K562 (cell line): ENCODE data around the gene PI4KA. TPM values are rescaled to one million over a fixed set of nuclear protein-coding genes. Genes with fewer than 3 reads are reported as not detected.
A peak's percentile ranks its signal among the peaks of the same experiment; 100 is the strongest.

ENCODE experiments used
- ARNT ChIP-seq, 2 experiments: fragments of 450-650 bp; IDR thresholded peaks; 2 replicates each; pipeline ENCODE4 v1.6.1; 2016; ENCODE audit warnings: mild to moderate bottlenecking in 1 of 2
- BCOR ChIP-seq: fragments of 450-650 bp; IDR thresholded peaks from 2 replicates; pipeline ENCODE4 v1.6.1; 2016
- C11orf30 ChIP-seq: fragments of 450-650 bp; IDR thresholded peaks from 2 replicates; pipeline ENCODE4 v1.6.1; 2016; ENCODE audit warnings: low read depth, mild to moderate bottlenecking
- EWSR1 ChIP-seq: fragments of 450-650 bp; IDR thresholded peaks from 2 replicates; pipeline ENCODE4 v1.6.1; 2018; ENCODE audit warnings: borderline replicate concordance, mild to moderate bottlenecking, low read depth, moderate library complexity; ENCODE audit not compliant: partially characterized antibody
- FOS ChIP-seq: IDR thresholded peaks from 3 replicates; pipeline ENCODE4 v1.6.1; 2011; ENCODE audit not compliant: insufficient read length; ENCODE audit errors: extremely low read depth
- FOSL1 ChIP-seq: fragments of 200-800 bp; sonication (Bioruptor generic); conservative IDR thresholded peaks from 2 replicates; pipeline ENCODE4 v1.6.1; 2016; ENCODE audit warnings: missing genetic modification characterization, missing compliant biosample characterization
- FOXA3 ChIP-seq, 2 experiments: fragments of 450-650 bp in 1 of 2; sonication (generic) in 1 of 2; formaldehyde crosslinking; IDR thresholded peaks in 1 of 2; conservative IDR thresholded peaks in 1 of 2; 2 replicates each; pipeline versions ENCODE4 v1.4.0 to v1.8.0; 2020 to 2022; ENCODE audit warnings: mild to moderate bottlenecking in 2 of 2, missing genetic modification reagents in 1 of 2
- GATA2 ChIP-seq: sonication (generic); formaldehyde crosslinking; IDR thresholded peaks from 2 replicates; pipeline ENCODE4 v1.4.0; 2020; ENCODE audit warnings: mild to moderate bottlenecking, missing genetic modification reagents
- HDGF ChIP-seq: fragments of 450-650 bp; IDR thresholded peaks from 2 replicates; pipeline ENCODE4 v1.6.1; 2016
- JUN ChIP-seq, 2 experiments: sonication (generic) in 1 of 2; formaldehyde crosslinking in 1 of 2; IDR thresholded peaks; 2 replicates each; pipeline versions ENCODE4 v1.6.1 to v1.8.0; 2012 to 2022; ENCODE audit warnings: borderline replicate concordance in 2 of 2, mild to moderate bottlenecking in 2 of 2, improper control_type of control experiment in 1 of 2, low read depth in 1 of 2, low read length in 1 of 2, missing genetic modification reagents in 1 of 2
- LCOR ChIP-seq: sonication (generic); formaldehyde crosslinking; IDR thresholded peaks from 2 replicates; pipeline ENCODE4 v1.8.0; 2022; ENCODE audit warnings: mild to moderate bottlenecking, missing genetic modification reagents
- MECOM ChIP-seq: fragments of 250-450 bp; sonication (Bioruptor Pico); IDR thresholded peaks from 2 replicates; pipeline ENCODE4 v1.8.0; 2022; ENCODE audit warnings: inconsistent platforms
- SMARCC2 ChIP-seq: fragments of 450-650 bp; IDR thresholded peaks from 2 replicates; pipeline ENCODE4 v1.6.1; 2017; ENCODE audit warnings: antibody characterized with exemption, moderate library complexity, mild to moderate bottlenecking, low read depth
- SRSF9 ChIP-seq: fragments of 200-400 bp; formaldehyde crosslinking; IDR thresholded peaks from 2 replicates; pipeline ENCODE4 v1.6.1; 2017; ENCODE audit warnings: low read depth, low read length, borderline replicate concordance
- STAT5A ChIP-seq: IDR thresholded peaks from 2 replicates; pipeline ENCODE4 v1.6.1; 2012; ENCODE audit warnings: low read length, inconsistent platforms, borderline replicate concordance
- TARDBP ChIP-seq: fragments of 450-650 bp; IDR thresholded peaks from 2 replicates; pipeline ENCODE4 v1.6.1; 2016
- ZEB2 ChIP-seq: fragments of 450-650 bp; IDR thresholded peaks from 2 replicates; pipeline ENCODE4 v1.6.1; 2016
- ZFP36 ChIP-seq: fragments of 150-350 bp; IDR thresholded peaks from 2 replicates; pipeline ENCODE4 v1.6.1; 2018; ENCODE audit warnings: low read length, low read depth; ENCODE audit not compliant: partially characterized antibody
- ZKSCAN3 ChIP-seq: fragments of 250-450 bp; sonication (Bioruptor Pico); IDR thresholded peaks from 2 replicates; pipeline ENCODE4 v1.4.0; 2020
- ZNF253 ChIP-seq: fragments of 250-450 bp; sonication (Bioruptor Pico); conservative IDR thresholded peaks from 2 replicates; pipeline ENCODE4 v1.6.1; 2021; ENCODE audit warnings: mild to moderate bottlenecking
- ZNF408 ChIP-seq: fragments of 250-450 bp; sonication (Bioruptor Pico); IDR thresholded peaks from 2 replicates; pipeline ENCODE4 v1.4.0; 2020; ENCODE audit warnings: low read depth, mild to moderate bottlenecking, moderate library complexity
- polyA plus RNA-seq, 8 experiments: library from polyadenylated mRNA; depleted of rRNA in 4 of 8; stranded (reverse) in 5 of 8; unstranded in 3 of 8; fragments of >200 nt; fragmentation: Nextera tagmentation in 2 of 8; fragmentation: Illumina TruSeq in 1 of 8; extraction: Ambion mirVana in 2 of 8; extraction: Trizol in 1 of 8; gene quantifications; 2 replicates each; pipeline versions ENCODE4 v1.2.1 to v1.2.3, GENCODE V29; 2011 to 2014; ENCODE audit warnings: inconsistent platforms in 1 of 8, missing spikeins in 1 of 8
- total RNA-seq, 7 experiments: library from RNA; depleted of rRNA in 6 of 7; stranded (reverse); fragments of >200 nt in 6 of 7; fragmentation: Illumina TruSeq in 2 of 7; extraction: Trizol in 2 of 7; gene quantifications; 2 replicates each; pipeline versions ENCODE4 v1.2.1 to v1.2.3, GENCODE V29; 2011 to 2021; ENCODE audit warnings: low replicate concordance in 1 of 7
- TF ChIP-seq, protein P1 (sequence below): sonication (generic); formaldehyde crosslinking; IDR thresholded peaks from 2 replicates; pipeline ENCODE4 v1.8.1; 2023; ENCODE audit warnings: mild to moderate bottlenecking, missing genetic modification reagents
- TF ChIP-seq, protein P2 (sequence below): fragments of 450-650 bp; conservative IDR thresholded peaks from 2 replicates; pipeline ENCODE4 v1.6.1; 2016; ENCODE audit warnings: missing genetic modification characterization, low read depth, mild to moderate bottlenecking, control low read depth, missing compliant biosample characterization
- TF ChIP-seq, protein P3 (sequence below), 2 experiments: fragments of 450-650 bp in 1 of 2; sonication (generic) in 1 of 2; formaldehyde crosslinking in 1 of 2; IDR thresholded peaks in 1 of 2; conservative IDR thresholded peaks in 1 of 2; 2 replicates each; pipeline versions ENCODE4 v1.6.1 to v1.8.1; 2016 to 2023; ENCODE audit warnings: mild to moderate bottlenecking in 2 of 2, moderate library complexity in 2 of 2, inconsistent platforms in 1 of 2, missing genetic modification reagents in 1 of 2

The PI4KA gene
- total and polyA plus RNA-seq, 9 of the 15 experiments (the other 6 are each of a cell fraction or from before 2014, with no cell fraction given), result 7.3 to 187 (median 84.7) TPM

DNA sequence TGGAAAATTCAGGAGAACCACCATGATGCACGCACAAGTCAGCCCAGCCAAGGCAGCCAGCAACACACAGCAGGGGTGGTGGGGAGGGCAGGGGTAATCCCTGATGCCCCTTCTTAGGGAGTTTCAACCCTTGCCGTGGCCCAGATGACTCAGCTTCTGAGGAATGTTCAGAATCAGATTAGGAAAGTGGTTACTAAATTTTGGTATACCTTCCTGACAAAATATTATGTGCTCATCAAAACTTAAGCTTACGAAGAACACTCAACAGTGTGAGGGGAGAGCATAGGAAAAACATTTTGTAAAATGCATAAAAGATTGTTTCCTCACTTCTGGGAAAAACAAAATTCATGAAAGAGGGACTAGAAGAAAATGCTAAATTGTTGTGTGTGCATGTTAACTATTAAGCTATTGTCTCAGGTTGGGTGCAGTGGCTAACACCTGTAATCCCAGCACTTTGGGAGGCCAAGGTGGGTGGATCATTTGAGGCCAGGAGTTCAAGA is 52.6 kb downstream of the PI4KA start (continued):
- 0 out of 2 replicates have a peak, but pooled peaks have one; percentile 7 for TF ChIP-seq GATA2 (CRISPR knock-in tag)
- TF ChIP-seq, protein P1, sequence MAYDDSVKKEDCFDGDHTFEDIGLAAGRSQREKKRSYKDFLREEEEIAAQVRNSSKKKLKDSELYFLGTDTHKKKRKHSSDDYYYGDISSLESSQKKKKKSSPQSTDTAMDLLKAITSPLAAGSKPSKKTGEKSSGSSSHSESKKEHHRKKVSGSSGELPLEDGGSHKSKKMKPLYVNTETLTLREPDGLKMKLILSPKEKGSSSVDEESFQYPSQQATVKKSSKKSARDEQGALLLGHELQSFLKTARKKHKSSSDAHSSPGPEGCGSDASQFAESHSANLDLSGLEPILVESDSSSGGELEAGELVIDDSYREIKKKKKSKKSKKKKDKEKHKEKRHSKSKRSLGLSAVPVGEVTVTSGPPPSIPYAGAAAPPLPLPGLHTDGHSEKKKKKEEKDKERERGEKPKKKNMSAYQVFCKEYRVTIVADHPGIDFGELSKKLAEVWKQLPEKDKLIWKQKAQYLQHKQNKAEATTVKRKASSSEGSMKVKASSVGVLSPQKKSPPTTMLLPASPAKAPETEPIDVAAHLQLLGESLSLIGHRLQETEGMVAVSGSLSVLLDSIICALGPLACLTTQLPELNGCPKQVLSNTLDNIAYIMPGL (CRISPR knock-in tag), result 0 out of 2 replicates have a peak, but pooled peaks have one; percentile 23
- peak; percentile 60; the same call in 1 of the 2 replicates for TF ChIP-seq ZEB2
- no peak for TF ChIP-seq EWSR1
- TF ChIP-seq TARDBP, result no peak
- peak; percentile 78 for TF ChIP-seq JUN (IDR thresholded peaks at IDR 0.05; ENCODE audit: borderline replicate concordance, low read depth, low read length)
- peak; percentile 73; the same call in 1 of the 2 replicates for TF ChIP-seq JUN (CRISPR knock-in tag; IDR thresholded peaks at IDR 0.05; ENCODE audit: borderline replicate concordance)
- TF ChIP-seq MECOM (CRISPR knock-in tag), result 0 out of 2 replicates have a peak, but pooled peaks have one; percentile 51
- peak; percentile 72; the same call in 1 of the 2 replicates for TF ChIP-seq LCOR
- 0 out of 4 replicates have a peak, but pooled peaks of 1 of the 2 experiments have one; percentile 66 for TF ChIP-seq FOXA3 (CRISPR knock-in tag; conservative IDR thresholded peaks at IDR 0.05 in 1 of 2, IDR thresholded peaks at IDR 0.05 in 1 of 2)
- TF ChIP-seq BCOR, result no peak
- TF ChIP-seq ZFP36, result peak; percentile 51
- peak; percentile 95 for TF ChIP-seq FOSL1
- TF ChIP-seq ZKSCAN3, result no peak
- no peak for TF ChIP-seq ZNF253
- TF ChIP-seq FOS, result peak; percentile 44
- peak; percentile 76; the same call in 1 of the 2 replicates for TF ChIP-seq SMARCC2
- TF ChIP-seq SRSF9, result no peak
- TF ChIP-seq, protein P2, sequence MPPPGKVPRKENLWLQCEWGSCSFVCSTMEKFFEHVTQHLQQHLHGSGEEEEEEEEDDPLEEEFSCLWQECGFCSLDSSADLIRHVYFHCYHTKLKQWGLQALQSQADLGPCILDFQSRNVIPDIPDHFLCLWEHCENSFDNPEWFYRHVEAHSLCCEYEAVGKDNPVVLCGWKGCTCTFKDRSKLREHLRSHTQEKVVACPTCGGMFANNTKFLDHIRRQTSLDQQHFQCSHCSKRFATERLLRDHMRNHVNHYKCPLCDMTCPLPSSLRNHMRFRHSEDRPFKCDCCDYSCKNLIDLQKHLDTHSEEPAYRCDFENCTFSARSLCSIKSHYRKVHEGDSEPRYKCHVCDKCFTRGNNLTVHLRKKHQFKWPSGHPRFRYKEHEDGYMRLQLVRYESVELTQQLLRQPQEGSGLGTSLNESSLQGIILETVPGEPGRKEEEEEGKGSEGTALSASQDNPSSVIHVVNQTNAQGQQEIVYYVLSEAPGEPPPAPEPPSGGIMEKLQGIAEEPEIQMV (tag), result no peak
- TF ChIP-seq C11orf30, result peak; percentile 77
- TF ChIP-seq, protein P3, sequence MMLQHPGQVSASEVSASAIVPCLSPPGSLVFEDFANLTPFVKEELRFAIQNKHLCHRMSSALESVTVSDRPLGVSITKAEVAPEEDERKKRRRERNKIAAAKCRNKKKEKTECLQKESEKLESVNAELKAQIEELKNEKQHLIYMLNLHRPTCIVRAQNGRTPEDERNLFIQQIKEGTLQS (IDR thresholded peaks at IDR 0.05), result peak; percentile 95
- TF ChIP-seq, protein P3 (CRISPR knock-in tag; conservative IDR thresholded peaks at IDR 0.05), result peak; percentile 51
- 0 out of 4 replicates have a peak, but pooled peaks of 1 of the 2 experiments have one; percentile 32 for TF ChIP-seq ARNT (IDR thresholded peaks at IDR 0.05)
- 0 out of 2 replicates have a peak, but pooled peaks have one; percentile 7 for TF ChIP-seq STAT5A
- 0 out of 2 replicates have a peak, but pooled peaks have one; percentile 25 for TF ChIP-seq HDGF
- no peak for TF ChIP-seq ZNF408 (CRISPR knock-in tag)
